GM18951 (cell line): ENCODE data around the gene CLK1.
"Not testable (repeated sequence)": the region's sequence is repeated elsewhere in the genome, so short reads cannot be mapped to it uniquely, and the experiment has no call there.

Source experiments
- POLR2A ChIP-seq: IDR thresholded peaks from 4 replicates; pipeline ENCODE4 v1.6.1; 2011; ENCODE audit warnings: mild to moderate bottlenecking; ENCODE audit not compliant: insufficient read length, insufficient read depth; ENCODE audit errors: extremely low read depth
- in situ Hi-C: fragments of 300-500 bp; cut with MboI; formaldehyde crosslinking; loops from one replicate; pipeline ENCODE4 v1.12.0; 2022; ENCODE audit warnings: low sequenced_read_pairs, mixed read lengths, inconsistent platforms; ENCODE audit not compliant: unreplicated experiment

Gene CLK1

GRCh38 chr2:200845669-200846325 lies 18.7 kb downstream of the CLK1 start:
- in situ Hi-C loops, result no loop called here
- no peak for TF ChIP-seq POLR2A

GRCh38 chr2:200845194-200845593 lies 19.3 kb downstream of the CLK1 start:
- TF ChIP-seq POLR2A, result no peak

GRCh38 chr2:200843993-200844948 lies 20.2 kb downstream of the CLK1 start:
- no peak for TF ChIP-seq POLR2A
- in situ Hi-C loops, result no loop called here

More at GRCh38 chr2:200845194-200845593, 19.3 kb downstream of the CLK1 start:
- in situ Hi-C loops, result no loop called here

- in situ Hi-C loops, result no loop called here
- no peak for TF ChIP-seq POLR2A
Observed at GRCh38 chr2:200839513-200839912, 24.9 kb downstream of the CLK1 start.

- in situ Hi-C loops, result no loop called here
- no peak for TF ChIP-seq POLR2A
Observed at GRCh38 chr2:200834701-200835100, 29.8 kb downstream of the CLK1 start.

- in situ Hi-C loops, result no loop called here
- TF ChIP-seq POLR2A, result no peak
Observed at GRCh38 chr2:200829258-200829655, 35.2 kb downstream of the CLK1 start.

GRCh38 chr2:200828572-200829257 lies 35.7 kb downstream of the CLK1 start:
- no peak for TF ChIP-seq POLR2A
- in situ Hi-C loops, result no loop called here

- in situ Hi-C loops, result no loop called here
- TF ChIP-seq POLR2A, result no peak
Observed at GRCh38 chr2:200828104-200828503, 36.4 kb downstream of the CLK1 start.

GRCh38 chr2:200821686-200822245 lies 42.7 kb downstream of the CLK1 start:
- TF ChIP-seq POLR2A, result no peak
- in situ Hi-C loops, result no loop called here

- in situ Hi-C loops, result no loop called here
Observed at GRCh38 chr2:200820573-200821234, 43.8 kb downstream of the CLK1 start.

GRCh38 chr2:200818732-200819131 lies 45.7 kb downstream of the CLK1 start:
- in situ Hi-C loops, result not testable (repeated sequence)

More at GRCh38 chr2:200820573-200821234, 43.8 kb downstream of the CLK1 start:
- no peak for TF ChIP-seq POLR2A

GRCh38 chr2:200814917-200815316 lies 49.5 kb downstream of the CLK1 start:
- in situ Hi-C loops, result no loop called here
- TF ChIP-seq POLR2A, result no peak

GRCh38 chr2:200814276-200814815 lies 50.1 kb downstream of the CLK1 start:
- TF ChIP-seq POLR2A, result no peak
- in situ Hi-C loops, result no loop called here
